IPS-NIHi7 (cell line): ENCODE data around the gene FKBP14.
A peak's percentile ranks its signal among the peaks of the same experiment; 100 is the strongest.
"Not testable (repeated sequence)": the region's sequence is repeated elsewhere in the genome, so short reads cannot be mapped to it uniquely, and the experiment has no call there.

Experiments
- DNase-seq: peaks from one replicate; pipeline ENCODE4 v3.0.0; 2012; ENCODE audit warnings: mixed read lengths; ENCODE audit errors: extremely low spot score

FKBP14 gene

DNA sequence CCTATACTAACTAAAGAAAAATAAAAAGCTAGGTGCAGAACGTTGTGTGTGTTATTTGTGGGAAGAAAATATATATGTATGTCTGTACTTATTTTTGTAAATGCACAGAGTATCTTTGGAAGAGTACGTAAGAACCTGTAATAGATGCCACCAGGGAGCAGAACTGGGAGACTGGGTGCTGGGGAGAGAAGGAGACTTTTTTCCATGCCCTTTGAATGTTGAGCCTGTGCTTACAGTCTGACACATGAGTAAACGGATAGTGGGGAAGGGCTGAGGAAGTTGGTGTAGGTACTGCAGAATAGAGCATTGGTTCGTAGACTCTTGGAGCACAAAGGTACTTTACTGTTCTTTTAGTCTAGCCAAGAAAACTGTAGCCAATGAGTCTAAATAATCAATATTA is 35.6 kb downstream of the FKBP14 start:
- DNase-seq = no peak

DNA sequence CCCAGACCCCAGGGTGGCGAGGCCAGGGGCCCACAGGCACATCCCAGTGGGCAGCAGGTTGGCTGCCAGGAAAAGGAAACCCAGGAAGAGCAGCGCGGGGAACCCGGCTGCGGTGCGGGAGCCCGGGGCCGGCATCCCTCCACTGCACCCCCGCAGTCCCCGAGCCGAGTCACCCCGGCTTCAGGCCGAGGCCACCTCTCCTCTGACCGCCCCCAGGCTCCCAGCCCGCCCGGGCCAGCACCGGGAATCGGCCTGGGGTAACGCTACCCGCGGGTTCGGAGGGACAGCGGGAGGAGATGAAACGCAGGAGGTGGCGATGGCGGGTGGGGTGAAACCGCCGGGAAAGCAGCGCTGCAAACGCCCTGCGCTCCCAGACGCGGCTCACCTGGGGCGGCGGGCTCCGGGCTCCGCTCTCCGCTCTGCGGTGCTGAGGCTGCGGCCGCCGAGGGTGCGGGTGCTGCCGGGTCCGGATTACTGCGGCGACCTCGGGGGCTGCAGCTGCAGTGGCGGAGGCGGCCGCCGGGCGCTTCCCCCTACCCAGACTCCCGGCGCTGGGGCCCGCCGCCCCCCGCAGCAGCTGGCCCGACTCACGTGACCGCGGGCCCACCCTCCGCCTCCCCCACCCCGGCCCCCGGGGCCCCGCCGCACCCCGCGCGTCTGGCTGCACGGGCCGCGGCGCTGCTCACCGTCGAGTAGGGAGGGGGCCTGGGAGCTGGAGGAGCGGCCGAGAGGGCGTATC is 37.1 kb downstream of the FKBP14 start, which contains the start of gene SCRN1:
SCRN1 (minus strand) TSS at position 545 of the 739 bp plus-strand sequence. CDS start 20,734 bp downstream, outside the sequence.
- DNase-seq = peak; percentile 82

DNA sequence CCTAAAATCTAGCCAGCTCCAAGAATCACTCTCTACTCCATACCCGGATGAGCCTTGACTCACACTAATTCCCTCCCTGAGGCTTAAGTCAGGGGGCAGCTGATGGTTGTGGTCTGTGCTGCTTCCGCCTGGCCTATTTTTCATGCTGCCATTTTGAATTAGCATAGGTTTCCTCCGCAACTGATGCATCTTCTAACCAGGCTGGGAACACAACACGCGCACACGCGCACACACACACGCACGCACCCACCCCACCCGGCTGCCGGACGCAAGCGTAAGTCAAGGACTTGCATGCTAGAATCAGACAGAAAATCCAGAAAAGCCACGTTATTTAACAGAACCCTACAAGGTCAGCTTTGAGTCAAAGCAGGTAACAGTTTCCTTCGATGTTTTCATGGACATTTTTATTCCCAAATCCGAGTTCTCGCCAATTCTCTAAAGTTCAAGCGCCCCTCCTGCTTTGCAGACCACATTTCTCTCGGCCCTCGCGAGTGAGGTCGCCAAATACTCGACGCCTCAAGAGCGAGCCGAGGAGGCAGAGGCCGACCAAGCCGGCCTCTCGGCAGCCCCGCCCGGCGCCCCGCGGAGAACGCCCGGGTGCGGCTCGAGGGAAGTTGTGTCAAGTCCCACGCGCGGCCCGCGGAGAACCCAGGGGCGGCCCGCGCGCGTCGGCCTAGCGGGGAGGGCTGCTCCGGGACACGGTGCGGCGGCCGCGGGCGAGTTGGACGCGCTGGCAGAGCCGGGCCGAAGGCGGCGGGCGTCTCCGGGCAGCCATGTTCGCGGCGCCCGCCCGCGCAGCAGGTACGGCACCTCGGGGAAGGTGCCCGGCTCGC is 37.9 kb downstream of the FKBP14 start:
- DNase-seq = peak; percentile 59

DNA sequence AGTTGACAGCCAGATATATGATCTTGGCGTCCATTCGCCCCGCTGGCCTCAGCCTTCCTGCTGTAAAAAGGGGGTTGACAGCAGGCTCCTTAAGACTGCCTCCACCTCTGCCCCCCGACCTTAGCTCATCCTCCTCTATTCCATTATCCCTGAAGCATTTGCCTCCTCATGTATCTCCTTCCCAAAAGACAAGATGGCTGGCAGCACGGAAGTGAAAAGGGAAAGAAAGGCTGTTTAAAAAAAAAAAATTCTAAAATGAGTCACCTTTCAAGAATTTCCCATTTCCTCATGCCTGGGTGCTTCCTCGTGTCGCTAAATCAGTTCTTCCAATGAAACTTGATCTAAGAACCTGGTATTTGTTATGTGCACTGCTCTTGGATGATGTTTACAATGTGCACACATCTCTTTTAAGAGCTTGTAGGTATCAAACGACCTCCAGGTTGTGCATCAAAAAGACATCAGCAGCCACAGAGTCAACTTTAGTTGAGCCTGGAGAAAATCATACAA is 38.6 kb downstream of the FKBP14 start:
- peak; percentile 35 for DNase-seq

DNA sequence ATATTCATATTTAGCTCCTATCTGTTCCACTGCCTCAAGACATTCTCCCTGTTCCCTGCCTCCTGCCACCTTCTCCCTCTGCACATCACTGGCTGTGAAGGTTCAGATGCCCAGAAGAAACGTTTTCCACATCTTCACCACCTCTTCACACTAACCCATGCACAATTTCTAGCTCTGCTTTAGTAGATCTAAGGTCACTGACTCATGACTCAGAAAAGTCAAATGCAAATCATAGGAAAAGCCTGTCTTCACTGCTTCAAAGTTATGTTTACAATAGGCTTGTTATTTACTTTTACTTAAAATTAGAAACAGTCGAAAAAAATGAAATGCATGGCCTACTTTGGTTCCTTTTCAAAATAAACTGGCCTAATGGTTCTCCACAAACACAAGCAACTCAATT is 39.4 kb downstream of the FKBP14 start:
- DNase-seq = no peak

DNA sequence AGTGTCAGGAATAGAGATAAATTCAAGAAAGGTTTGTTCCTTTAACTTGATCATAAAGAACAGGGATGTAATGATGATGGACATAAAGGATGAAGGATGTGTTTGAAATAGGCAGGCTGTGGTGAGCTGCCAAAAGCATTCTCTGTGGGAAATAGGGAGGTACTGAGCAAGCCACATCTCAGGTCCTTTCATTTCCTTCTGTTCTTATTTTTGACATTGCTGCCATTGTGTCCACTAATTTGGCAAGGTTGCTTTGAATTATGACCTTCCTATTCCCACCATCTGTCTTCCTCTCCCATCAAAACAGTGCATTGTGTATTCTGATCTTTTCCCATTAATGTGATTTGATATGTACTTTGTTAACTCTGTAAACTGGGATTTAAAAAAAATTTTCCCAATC is 46.4 kb downstream of the FKBP14 start:
- no peak for DNase-seq

DNA sequence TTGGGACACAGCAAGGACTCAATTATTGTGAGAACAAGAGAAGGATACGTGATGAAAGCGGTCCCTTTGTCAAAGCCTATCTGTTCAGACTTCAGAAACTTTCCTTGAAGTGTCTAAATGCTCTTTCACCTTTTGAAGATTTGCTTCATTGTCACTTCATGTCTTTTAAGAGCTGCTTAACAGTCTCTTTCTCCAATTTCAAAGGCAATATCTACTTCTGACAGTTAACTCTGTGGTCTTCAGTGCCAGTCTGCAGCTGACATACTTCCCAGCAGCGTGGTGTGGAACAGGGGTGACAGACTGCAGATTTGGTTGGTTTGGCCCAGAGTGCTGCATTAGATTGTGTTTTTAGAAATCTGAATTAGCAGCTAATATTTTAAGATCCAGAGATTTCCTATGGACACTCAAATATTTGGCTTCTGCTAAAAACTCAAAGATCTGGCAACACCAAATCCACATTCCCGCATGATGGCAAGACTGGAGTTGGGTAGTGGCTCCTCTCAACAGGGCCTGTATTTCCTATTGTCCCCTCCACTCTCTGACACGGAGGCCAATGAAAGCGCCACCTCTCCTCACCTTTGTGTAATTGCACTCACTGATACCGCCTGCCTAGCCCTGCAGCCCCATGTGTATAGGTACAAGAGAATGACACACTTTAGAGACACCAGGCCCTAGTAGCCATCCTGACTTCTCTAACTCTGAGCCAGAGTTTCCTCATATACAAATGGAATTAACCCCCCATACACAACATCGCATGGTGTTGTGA is 48.4 kb downstream of the FKBP14 start:
- peak; percentile 78 for DNase-seq

DNA sequence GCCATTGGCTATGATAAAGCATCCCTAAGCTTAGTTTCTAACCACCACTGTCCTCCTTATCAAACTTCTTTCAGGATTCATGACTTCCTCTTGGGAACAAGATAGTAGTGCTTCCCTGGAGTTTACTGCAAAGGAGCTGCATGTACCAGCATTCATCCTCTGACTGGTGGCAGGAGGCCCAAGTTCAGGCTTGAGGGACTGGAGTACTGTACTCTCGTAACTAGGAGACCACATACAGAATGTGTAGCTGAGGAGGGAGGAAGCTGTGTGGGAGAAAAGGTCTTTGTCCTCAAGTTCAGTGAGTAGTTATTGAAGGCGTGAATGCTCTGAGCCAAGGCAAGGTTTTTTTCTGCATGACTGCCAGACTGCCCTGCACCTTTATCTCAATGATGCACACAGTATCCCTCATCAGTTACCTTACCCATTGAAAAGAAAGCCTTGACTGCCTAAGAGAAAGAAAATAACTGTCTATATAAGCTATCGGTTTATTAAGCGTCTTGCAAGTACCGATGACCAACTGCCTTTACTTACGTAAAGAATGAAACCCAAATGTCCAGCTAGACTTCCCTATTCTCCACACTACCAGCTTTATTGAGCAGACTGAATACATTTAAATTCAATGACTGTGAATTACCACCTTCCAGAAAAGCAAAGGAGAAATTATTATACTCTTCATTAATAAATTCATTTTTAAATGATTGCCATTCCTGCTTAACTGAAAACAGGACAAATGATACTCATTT is 49.7 kb downstream of the FKBP14 start:
- DNase-seq = no peak

DNA sequence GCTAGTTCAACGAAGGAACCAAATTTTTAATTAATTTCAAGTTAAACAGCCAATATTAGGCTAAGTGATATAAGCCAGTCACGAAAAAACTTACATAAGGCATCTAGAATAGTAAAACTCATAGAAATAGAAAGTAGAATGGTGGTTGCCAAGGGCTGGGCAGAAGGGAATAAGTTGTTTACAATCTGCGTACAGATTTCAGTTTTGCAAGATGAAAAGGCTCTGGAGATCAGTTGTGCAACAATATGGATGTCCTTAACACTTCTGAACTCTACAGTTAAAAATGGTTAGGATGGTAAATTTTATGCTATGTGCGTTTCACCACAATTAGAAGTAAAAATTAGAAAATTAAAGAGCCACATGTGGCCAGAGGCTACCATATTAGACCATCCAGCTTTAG is 50.2 kb downstream of the FKBP14 start:
- DNase-seq = no peak

DNA sequence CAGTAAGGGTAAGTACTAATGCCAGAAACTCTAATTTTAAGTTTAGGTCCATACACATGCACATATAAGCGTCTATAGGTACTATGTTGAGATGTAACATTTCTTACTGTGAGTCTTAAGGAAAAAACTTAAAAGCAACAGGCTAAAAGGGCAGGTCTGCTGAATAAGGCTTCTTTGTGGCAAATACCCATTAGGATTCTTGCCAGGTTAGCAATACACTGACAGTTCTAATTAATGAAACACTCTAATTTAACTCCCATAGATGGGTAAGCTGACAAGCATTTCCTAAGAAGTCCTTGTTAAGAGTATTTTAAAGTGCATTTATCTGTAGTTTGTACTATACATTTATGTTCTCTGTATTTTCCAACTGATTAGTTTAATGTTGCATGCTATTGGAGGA is 50.9 kb downstream of the FKBP14 start:
- no peak for DNase-seq

DNA sequence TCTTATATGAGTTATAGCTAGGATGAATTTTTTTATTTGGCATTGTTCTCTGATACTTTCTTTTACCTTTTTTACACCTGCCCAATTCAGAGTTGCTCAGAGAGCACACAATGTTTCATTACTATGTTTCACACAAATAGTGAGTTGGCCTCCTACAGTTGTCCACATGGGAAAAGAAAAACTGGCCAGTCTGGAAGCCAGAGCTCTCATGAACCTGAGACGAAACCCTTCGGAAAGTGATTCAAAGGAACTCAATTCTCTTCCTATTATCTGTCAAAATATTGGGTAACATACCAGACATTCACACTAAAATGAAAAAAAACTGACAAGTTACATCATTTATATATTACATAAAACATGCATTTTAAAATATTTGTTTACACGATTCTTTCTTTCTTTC is 52.2 kb downstream of the FKBP14 start:
- DNase-seq = no peak

DNA sequence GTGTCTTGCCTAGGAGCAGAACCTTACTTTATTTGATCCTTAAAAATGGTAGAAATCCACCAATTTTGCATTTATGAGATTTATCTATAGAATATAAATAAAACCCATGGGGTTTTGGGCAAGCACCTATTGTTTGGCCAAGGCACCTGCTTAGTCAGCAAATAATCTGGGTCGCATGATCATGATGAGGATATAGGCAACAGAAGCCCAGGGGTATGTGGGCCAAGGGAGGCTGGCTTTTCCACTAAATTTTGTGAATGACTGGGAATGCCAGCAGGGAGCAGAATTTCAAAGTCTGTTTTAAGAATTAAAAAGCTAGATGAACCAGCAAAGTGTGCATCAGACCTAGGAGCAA is 54.2 kb downstream of the FKBP14 start:
- no peak for DNase-seq

DNA sequence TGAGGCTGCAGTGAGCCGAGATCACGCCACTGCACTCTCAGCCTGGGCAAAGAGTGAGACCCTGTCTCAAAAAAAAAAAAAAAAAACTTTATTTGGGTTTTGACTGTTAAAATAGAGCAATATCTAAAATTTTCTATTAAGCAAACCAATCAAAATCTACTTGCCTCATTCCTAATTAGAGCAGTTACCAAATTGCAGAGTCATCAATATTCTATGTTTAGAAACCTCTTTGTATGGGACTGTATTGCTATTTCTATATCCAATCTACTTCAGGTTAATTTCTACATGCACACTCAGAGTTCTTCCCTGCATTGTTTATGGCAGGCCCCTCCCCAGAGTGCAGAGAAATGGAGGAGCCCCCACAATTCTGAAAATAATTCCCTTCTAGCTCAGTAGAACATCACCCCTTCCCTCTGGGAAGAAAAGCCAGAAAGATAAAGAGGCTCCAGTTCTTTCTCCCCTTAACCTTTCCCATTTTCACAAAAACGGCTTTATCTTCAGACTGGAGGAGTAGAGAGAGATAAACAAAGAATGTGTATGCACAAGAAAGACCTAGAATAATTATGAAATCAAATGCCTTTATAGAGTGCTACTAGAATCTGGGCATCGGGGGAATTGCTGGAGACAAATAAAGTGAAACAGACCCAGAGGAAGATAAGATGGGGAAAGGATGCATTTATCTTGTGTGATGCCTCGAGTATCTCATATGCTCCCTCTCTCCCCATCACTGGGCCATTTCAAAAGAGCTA is 54.8 kb downstream of the FKBP14 start:
- no peak for DNase-seq

DNA sequence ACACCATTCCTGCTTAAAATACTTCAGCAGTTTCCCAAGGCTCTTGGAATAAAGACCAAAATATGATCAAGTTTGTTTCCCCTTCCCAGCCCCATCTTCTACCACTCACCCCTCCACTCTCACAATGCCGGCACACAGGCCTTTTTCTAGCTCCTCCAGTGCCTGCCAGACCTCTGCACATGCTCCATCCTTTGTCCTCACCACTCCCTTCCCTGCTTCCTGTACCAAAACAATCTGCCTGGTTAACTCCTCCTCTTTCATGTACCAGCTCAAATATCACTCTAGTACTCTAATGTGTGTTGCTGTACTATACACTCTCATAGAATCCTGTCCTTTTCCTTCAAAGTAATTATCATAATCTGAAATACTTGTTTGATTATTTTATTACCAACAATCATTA is 56.3 kb downstream of the FKBP14 start:
- DNase-seq = no peak

DNA sequence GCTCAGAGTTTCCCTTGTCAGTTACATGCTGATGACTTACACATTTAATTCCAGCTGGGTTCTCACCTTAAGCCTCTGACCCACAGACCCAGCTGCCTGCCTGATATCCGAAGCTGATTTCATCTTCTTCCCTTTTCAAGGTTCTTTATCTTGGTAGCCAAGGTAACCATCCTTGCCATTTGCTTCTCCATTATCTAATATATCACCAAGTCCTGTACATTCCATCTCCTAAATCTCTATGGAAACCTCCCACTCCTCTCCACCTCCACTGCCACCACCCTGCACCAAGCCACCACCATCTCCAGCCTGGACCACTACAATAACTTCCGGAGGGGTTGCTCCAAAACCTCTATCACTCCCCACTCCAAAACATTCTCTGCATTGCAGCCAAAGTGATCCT is 56.8 kb downstream of the FKBP14 start:
- DNase-seq = no peak

DNA sequence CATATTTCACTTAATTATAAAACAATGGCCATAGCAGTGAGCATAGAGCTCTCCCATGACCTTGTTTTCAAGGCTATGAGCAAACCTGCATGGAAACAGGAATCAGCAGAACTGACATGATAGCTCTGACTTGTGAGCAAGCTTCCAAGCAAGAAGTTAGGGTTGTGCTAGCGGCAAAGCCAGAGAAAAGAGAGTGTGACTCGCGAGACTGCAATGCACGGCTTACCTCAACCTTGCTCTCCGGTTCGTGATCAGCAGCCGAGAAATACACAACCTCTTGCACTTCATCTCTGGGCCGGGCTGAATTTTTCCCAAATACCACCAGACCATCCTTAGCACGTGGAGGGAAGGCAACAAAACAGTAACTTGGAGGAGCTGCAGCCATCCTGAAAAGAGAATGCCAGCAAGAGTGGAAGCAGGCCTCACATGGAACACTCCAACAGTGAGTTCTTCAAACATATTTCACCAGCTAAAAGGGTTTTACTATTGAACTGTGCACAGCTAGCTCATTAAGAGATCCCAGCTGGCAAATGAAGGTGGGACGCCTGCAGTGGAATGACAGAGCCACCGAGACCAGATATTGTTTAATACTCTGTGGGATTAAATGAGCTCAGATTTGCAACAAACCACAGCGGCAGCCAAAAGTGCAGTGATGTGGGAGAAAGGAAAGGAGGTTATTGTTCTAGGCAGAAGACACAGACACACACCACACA is 57.7 kb downstream of the FKBP14 start:
- no peak for DNase-seq

DNA sequence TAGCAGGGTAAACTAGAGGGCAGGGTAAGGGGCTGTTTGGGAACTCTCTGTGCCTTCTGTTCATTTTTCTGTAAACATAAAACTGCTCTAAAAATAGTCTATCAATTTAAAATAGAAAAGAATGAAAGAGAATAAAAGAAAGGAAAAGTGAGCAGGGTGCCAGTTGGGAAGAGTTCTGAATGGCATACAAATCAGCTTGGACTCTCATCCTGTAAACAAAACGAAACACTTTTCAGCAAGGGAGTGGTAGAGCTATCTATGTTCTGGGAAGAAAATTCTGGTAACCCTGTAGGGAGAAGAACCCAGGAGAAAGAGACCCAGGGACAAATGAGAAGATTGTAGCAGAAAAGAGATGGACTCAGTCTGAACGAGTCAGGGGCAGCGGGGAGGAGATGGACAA is 61.5 kb downstream of the FKBP14 start:
- DNase-seq = no peak

DNA sequence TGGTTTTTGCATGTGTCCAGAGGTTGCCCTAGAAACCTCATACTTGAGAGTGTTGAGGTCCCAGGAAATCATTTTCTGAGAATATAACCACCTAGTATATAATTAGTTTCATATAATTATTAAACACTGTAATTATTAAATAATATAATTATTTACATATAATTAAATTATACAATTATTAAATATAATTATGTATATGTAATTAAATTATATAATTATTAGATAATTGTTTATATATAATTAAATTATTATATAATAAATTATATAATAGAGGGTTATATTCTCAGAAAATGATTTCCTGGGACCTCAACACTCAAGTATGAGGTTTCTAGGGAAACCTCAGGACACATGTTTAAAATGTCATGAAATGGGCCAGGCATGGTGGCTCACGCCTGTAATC is 64.5 kb downstream of the FKBP14 start:
- no peak for DNase-seq

DNA sequence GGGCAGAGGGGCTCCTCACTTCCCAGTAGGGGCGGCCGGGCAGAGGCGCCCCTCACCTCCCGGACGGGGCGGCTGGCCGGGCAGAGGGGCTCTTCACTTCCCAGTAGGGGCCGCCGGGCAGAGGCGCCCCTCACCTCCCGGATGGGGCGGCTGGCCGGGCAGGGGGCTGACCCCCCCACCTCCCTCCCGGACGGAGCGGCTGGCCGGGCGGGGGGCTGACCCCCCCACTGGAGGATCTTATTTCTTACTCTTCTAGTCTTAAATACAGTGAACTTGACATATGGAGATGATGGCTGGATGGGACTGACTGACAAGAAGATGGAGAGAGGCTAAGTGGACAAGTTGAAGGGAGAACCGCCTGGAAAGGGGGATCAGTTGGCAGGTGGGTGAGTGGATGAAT is 64.9 kb downstream of the FKBP14 start:
- not testable (repeated sequence) for DNase-seq
